Lung (tissue), 12 donors: Measurements from ENCODE around the gene LEMD3. TPM values are rescaled to one million over a fixed set of nuclear protein-coding genes. Genes with fewer than 3 reads are reported as not detected.
A peak's percentile ranks its signal among the peaks of the same experiment; 100 is the strongest.

Experiments
- ATAC-seq: fragments of 200-7000 bp; cut with Tn5 transposase; one replicate; pipeline ENCODE4 v1.9.1; 2020; ENCODE audit warnings: moderate number of reproducible peaks; ENCODE audit not compliant: insufficient read depth, low FRiP score
- DNase-seq, 3 donors: peaks; one replicate each; pipeline ENCODE4 v3.0.0-alpha.2; 2013 to 2017
- H3K27ac ChIP-seq, 2 donors: one replicate each; pipeline ENCODE4 v1.5.1; 2013; ENCODE audit warnings: mild to moderate bottlenecking in 2 of 2, moderate library complexity in 2 of 2, control low read depth in 1 of 2, inconsistent platforms in 1 of 2, low read depth in 1 of 2, low read length in 1 of 2
- H3K27me3 ChIP-seq, 3 donors: one replicate each; pipeline ENCODE4 v1.5.1; 2013; ENCODE audit warnings: low read length in 2 of 3; ENCODE audit not compliant: control insufficient read depth in 3 of 3, insufficient read depth in 3 of 3
- H3K36me3 ChIP-seq, 4 donors: one replicate each; pipeline ENCODE4 v1.5.1; 2013; ENCODE audit warnings: low read length in 4 of 4, mild to moderate bottlenecking in 1 of 4, moderate library complexity in 1 of 4; ENCODE audit not compliant: control insufficient read depth in 4 of 4, insufficient read depth in 4 of 4
- H3K4me1 ChIP-seq, 5 donors: one replicate each; pipeline ENCODE4 v1.5.1; 2013; ENCODE audit warnings: low read length in 5 of 5, mild to moderate bottlenecking in 2 of 5, moderate library complexity in 1 of 5; ENCODE audit not compliant: control insufficient read depth in 5 of 5, insufficient read depth in 5 of 5
- H3K4me3 ChIP-seq: one replicate; pipeline ENCODE4 v1.5.1; 2013; ENCODE audit warnings: mild to moderate bottlenecking, control low read depth, moderate library complexity
- H3K9ac ChIP-seq, 2 donors: one replicate each; pipeline ENCODE4 v1.5.1; 2013; ENCODE audit warnings: low read length in 2 of 2, control low read depth in 1 of 2; ENCODE audit not compliant: insufficient read depth in 1 of 2
- H3K9me3 ChIP-seq, 4 donors: one replicate each; pipeline ENCODE4 v1.5.1; 2013; ENCODE audit warnings: low read length in 3 of 4, mild to moderate bottlenecking in 1 of 4, moderate library complexity in 1 of 4; ENCODE audit not compliant: control insufficient read depth in 4 of 4, insufficient read depth in 3 of 4
- WGBS, 2 donors: extraction: QIAGEN DNeasy Blood & Tissue Kit; methylation state at CpG; one replicate each; pipeline ENCODE4 v1.1.7; 2013; 5-methylcytosine and 5-hydroxymethylcytosine counted together
- polyA plus RNA-seq, 2 donors: library from polyadenylated mRNA; stranded (reverse); fragments of 200-250 nt; gene quantifications; one replicate each; pipeline ENCODE4 v1.2.1, GENCODE V29; 2013
- total RNA-seq, 2 donors: library from RNA; depleted of rRNA in 1 of 2; stranded (reverse); fragments of >200 nt in 1 of 2; gene quantifications; one replicate each; pipeline ENCODE4 v1.2.1, GENCODE V29; 2014 to 2021
- TF ChIP-seq, protein P1 (sequence below): IDR thresholded peaks from 2 replicates; pipeline ENCODE4 v1.5.1; 2012; ENCODE audit warnings: mild to moderate bottlenecking; ENCODE audit errors: control extremely low read depth, extremely low read depth
- donor health status: control.
- donor health status: control.
- donor health status: Bipolar disorder and iron deficiency.
- donor health status: healthy.
- donor health status: DM: yes; HTN: yes; CAD: no.

The LEMD3 gene
- total and polyA plus RNA-seq, 4 donors: 10.2 to 72.4 (median 23.0) TPM

DNA sequence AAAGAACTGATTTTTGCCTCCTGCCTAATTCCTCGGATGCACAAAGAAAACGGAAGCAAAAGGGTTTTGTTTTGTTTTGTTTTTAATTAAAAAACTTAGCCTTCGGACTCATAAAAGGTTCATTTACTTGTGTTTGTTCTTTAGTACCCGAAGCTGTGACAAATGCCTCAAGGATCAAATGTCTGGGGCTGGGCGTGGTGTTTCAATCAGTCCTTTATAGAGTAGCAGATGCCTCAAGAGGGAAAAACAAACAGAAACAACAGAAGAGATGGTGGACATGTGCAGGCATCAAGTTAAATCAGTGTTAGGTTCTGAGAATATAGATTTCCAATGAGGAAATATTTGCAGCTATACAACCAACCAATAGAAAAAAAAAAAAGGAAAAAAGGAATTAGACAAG lies 46.7 kb upstream of the LEMD3 start:
- H3K27me3 ChIP-seq: peaks cover 0 to 63% (median 62%) of the 10 kb centered on the region in 3 donors
- 73 to 86% methylated on average over 5 of the region's 5 CpGs for WGBS, 2 donors
- TF ChIP-seq, protein P1, sequence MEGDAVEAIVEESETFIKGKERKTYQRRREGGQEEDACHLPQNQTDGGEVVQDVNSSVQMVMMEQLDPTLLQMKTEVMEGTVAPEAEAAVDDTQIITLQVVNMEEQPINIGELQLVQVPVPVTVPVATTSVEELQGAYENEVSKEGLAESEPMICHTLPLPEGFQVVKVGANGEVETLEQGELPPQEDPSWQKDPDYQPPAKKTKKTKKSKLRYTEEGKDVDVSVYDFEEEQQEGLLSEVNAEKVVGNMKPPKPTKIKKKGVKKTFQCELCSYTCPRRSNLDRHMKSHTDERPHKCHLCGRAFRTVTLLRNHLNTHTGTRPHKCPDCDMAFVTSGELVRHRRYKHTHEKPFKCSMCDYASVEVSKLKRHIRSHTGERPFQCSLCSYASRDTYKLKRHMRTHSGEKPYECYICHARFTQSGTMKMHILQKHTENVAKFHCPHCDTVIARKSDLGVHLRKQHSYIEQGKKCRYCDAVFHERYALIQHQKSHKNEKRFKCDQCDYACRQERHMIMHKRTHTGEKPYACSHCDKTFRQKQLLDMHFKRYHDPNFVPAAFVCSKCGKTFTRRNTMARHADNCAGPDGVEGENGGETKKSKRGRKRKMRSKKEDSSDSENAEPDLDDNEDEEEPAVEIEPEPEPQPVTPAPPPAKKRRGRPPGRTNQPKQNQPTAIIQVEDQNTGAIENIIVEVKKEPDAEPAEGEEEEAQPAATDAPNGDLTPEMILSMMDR: no peak

DNA sequence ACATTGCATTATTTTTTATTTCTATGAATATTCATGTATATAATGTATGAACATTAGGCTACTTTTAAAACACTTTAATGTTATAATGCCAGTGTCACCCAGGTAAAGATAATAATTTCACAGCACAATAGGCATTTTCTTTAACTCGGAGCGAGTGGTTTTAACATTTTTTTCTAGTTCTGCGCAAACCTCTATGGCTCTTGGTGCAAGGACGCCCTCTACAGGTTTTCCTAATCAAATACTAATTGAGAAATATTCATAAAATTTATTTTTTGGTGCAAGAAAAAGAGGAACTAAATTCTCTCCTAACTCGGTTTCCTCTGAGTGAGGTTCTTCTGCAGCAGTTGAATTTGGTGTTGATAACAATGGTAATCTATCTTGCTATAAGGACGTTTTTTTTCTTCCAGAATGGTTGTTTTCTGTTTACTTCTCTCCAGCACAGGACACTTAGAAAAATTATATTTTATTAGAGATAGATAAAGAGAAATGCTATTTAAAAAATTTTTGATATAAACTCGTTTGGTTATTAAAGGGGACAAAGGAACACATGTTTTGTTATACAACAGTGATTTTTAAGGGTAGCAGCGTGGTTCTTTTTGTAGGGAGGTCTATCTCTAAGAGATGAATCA lies 45.8 kb upstream of the LEMD3 start:
- peaks cover 0 to 3% (median 0%) of the 10 kb centered on the region in 4 donors for H3K9me3 ChIP-seq
- 9 to 10% methylated on average over 8 of the region's 8 CpGs for WGBS, 2 donors
- no peaks in the 10 kb centered on the region for H3K36me3 ChIP-seq
- H3K27me3 ChIP-seq: peaks cover 0 to 64% (median 59%) of the 10 kb centered on the region in 3 donors
- H3K9ac ChIP-seq: no peak overlapping the region
- no peak overlapping the region for H3K4me3 ChIP-seq
- TF ChIP-seq, protein P1: peak; percentile 27
- no peak overlapping the region for H3K27ac ChIP-seq
- ATAC-seq (no peak), DNase-seq (peak in 2 of 3 donors; percentile 69 to 77)
- H3K4me1 ChIP-seq: peaks cover 0 to 11% (median 4%) of the 10 kb centered on the region in 5 donors

More for the DNA sequence above, 46.7 kb upstream of the LEMD3 start:
- ATAC-seq: no peak
- Histone ChIP-seq H3K4me3 (no peak overlapping the region), H3K36me3 (no peaks in the 10 kb centered on the region), H3K9ac (no peak overlapping the region), H3K27ac (no peak overlapping the region), H3K9me3 (peaks cover 0 to 3% (median 0%) of the 10 kb centered on the region in 4 donors), H3K4me1 (peaks cover 0 to 11% (median 4%) of the 10 kb centered on the region in 5 donors)
- no peak for DNase-seq

DNA sequence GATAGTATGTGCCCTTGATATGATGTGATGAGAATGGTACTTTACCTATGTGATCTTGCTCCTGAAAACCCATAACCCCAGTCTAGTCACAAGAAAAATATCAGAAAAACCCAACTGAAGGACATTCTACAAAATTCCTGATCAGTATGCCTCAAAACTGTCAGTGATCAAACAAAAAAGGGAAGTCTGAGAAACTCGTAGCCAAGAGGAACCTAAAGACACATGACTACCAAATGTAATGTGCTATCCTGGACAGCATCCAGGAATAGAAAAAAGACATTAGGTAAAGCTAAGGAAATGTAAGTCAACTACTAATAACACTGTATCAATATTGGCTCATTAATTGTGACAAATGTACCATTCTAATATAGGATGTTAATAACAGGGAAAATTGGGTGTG lies 44.1 kb upstream of the LEMD3 start:
- TF ChIP-seq, protein P1: no peak
- no peak overlapping the region for H3K27ac ChIP-seq
- H3K27me3 ChIP-seq: peaks cover 0 to 55% (median 46%) of the 10 kb centered on the region in 3 donors
- H3K4me3 ChIP-seq: no peak overlapping the region
- no peak overlapping the region for H3K9ac ChIP-seq
- DNase-seq: no peak
- ATAC-seq: no peak
- H3K9me3 ChIP-seq: peaks cover 0 to 3% (median 0%) of the 10 kb centered on the region in 4 donors
- H3K36me3 ChIP-seq: no peaks in the 10 kb centered on the region
- 18 to 39% methylated on average over 1 of the region's 1 CpG for WGBS, 2 donors
- peaks cover 0 to 11% (median 4%) of the 10 kb centered on the region in 5 donors for H3K4me1 ChIP-seq
